ENCODE data around the gene SCNN1G. TPM values are rescaled to one million over a fixed set of nuclear protein-coding genes. Genes with fewer than 3 reads are reported as not detected.

Gene SCNN1G
- total RNA-seq, 1 donor from 2014 or later: not detected

- Mint-ChIP-seq H3K27ac (peak overlapping the region; percentile 10), H3K36me3 (no peaks in the 10 kb centered on the region), H3K4me1 (peaks cover 31% of the 10 kb centered on the region), H3K4me3 (no peak overlapping the region), H3K27me3 (ENCODE audit: insufficient read depth, low read depth) (peaks cover 10% of the 10 kb centered on the region), H3K9me3 (no peaks in the 10 kb centered on the region)
- TF ChIP-seq EZH2 (IDR thresholded peaks at IDR 0.05) (no peak), EZH2phosphoT487 (IDR thresholded peaks at IDR 0.05) (no peak), CTCF (IDR thresholded peaks at IDR 0.05) (no peak)
- Histone ChIP-seq H3K4me3 (no peak overlapping the region), H3F3A (ENCODE audit: low read depth) (peaks cover 11% of the 10 kb centered on the region), H4K20me1 (ENCODE audit: low read depth) (peaks cover 76% of the 10 kb centered on the region), H3K4me1 (peaks cover 31% of the 10 kb centered on the region), H2AFZ (replicated peaks) (no peak overlapping the region), H3K4me2 (peak overlapping the region; percentile 54), H3K79me2 (ENCODE audit: low read depth) (peaks cover 85% of the 10 kb centered on the region), H3K27ac (no peak overlapping the region), H3K27me3 (peaks cover 8% of the 10 kb centered on the region), H3K36me3 (no peaks in the 10 kb centered on the region), H3K9ac (no peak overlapping the region), H3K9me3 (ENCODE audit: low read depth) (no peaks in the 10 kb centered on the region)
- DNase-seq (ENCODE audit: low spot score): peak; percentile 12
These were observed 37.4 kb upstream of the SCNN1G start for GRCh38 chr16:23145186-23145585.

- no peaks in the 10 kb centered on the region for H3K36me3 ChIP-seq
- no peaks in the 10 kb centered on the region for H3K9me3 Mint-ChIP-seq
- H3K4me2 ChIP-seq: peak overlapping the region; percentile 54
- H2AFZ ChIP-seq (replicated peaks): no peak overlapping the region
- no peak overlapping the region for H3K9ac ChIP-seq
- no peak for DNase-seq (ENCODE audit: low spot score)
- no peak overlapping the region for H3K4me3 Mint-ChIP-seq
- TF ChIP-seq EZH2 (IDR thresholded peaks at IDR 0.05) (no peak), CTCF (IDR thresholded peaks at IDR 0.05) (no peak), EZH2phosphoT487 (IDR thresholded peaks at IDR 0.05) (no peak)
- H4K20me1 ChIP-seq (ENCODE audit: low read depth): peaks cover 71% of the 10 kb centered on the region
- H3K79me2 ChIP-seq (ENCODE audit: low read depth): peaks cover 81% of the 10 kb centered on the region
- H3K27ac ChIP-seq: no peak overlapping the region
- H3K4me3 ChIP-seq: no peak overlapping the region
- no peaks in the 10 kb centered on the region for H3K9me3 ChIP-seq (ENCODE audit: low read depth)
- H3K27me3 ChIP-seq: peaks cover 12% of the 10 kb centered on the region
- peaks cover 31% of the 10 kb centered on the region for H3K4me1 Mint-ChIP-seq
- H3K27ac Mint-ChIP-seq: no peak overlapping the region
- H3K4me1 ChIP-seq: peaks cover 31% of the 10 kb centered on the region
- no peaks in the 10 kb centered on the region for H3K36me3 Mint-ChIP-seq
- H3K27me3 Mint-ChIP-seq (ENCODE audit: insufficient read depth, low read depth): peaks cover 12% of the 10 kb centered on the region
- H3F3A ChIP-seq (ENCODE audit: low read depth): peaks cover 11% of the 10 kb centered on the region
These were observed 36.9 kb upstream of the SCNN1G start for GRCh38 chr16:23145608-23146007.

GRCh38 chr16:23146877-23147601 is 35.5 kb upstream of the SCNN1G start:
- peaks cover 67% of the 10 kb centered on the region for H3K79me2 ChIP-seq (ENCODE audit: low read depth)
- no peaks in the 10 kb centered on the region for H3K9me3 ChIP-seq (ENCODE audit: low read depth)
- no peak overlapping the region for H2AFZ ChIP-seq (replicated peaks)
- peaks cover 11% of the 10 kb centered on the region for H3F3A ChIP-seq (ENCODE audit: low read depth)
- H3K4me3 ChIP-seq: no peak overlapping the region
- Mint-ChIP-seq H3K27ac (no peak overlapping the region), H3K27me3 (ENCODE audit: insufficient read depth, low read depth) (peaks cover 12% of the 10 kb centered on the region), H3K9me3 (no peaks in the 10 kb centered on the region), H3K36me3 (no peaks in the 10 kb centered on the region), H3K4me3 (peak overlapping the region; percentile 50), H3K4me1 (peaks cover 31% of the 10 kb centered on the region)
- H3K9ac ChIP-seq: no peak overlapping the region
- H3K4me2 ChIP-seq: peak overlapping the region; percentile 98
- DNase-seq (ENCODE audit: low spot score): no peak
- H3K4me1 ChIP-seq: peaks cover 31% of the 10 kb centered on the region
- H3K27me3 ChIP-seq: peaks cover 23% of the 10 kb centered on the region
- no peak for TF ChIP-seq EZH2 (IDR thresholded peaks at IDR 0.05)
- TF ChIP-seq CTCF (IDR thresholded peaks at IDR 0.05): no peak
- no peak for TF ChIP-seq EZH2phosphoT487 (IDR thresholded peaks at IDR 0.05)
- no peaks in the 10 kb centered on the region for H3K36me3 ChIP-seq
- H3K27ac ChIP-seq: no peak overlapping the region
- peaks cover 65% of the 10 kb centered on the region for H4K20me1 ChIP-seq (ENCODE audit: low read depth)

Data from neural progenitor cell (in vitro differentiated cells).